AG20443 (cell line): Measurements from ENCODE around the gene CASZ1.

Experiments
- DNase-seq: peaks from one replicate; pipeline ENCODE4 v3.0.0; 2012; ENCODE audit warnings: low spot score, mixed read lengths

CASZ1 gene

DNA sequence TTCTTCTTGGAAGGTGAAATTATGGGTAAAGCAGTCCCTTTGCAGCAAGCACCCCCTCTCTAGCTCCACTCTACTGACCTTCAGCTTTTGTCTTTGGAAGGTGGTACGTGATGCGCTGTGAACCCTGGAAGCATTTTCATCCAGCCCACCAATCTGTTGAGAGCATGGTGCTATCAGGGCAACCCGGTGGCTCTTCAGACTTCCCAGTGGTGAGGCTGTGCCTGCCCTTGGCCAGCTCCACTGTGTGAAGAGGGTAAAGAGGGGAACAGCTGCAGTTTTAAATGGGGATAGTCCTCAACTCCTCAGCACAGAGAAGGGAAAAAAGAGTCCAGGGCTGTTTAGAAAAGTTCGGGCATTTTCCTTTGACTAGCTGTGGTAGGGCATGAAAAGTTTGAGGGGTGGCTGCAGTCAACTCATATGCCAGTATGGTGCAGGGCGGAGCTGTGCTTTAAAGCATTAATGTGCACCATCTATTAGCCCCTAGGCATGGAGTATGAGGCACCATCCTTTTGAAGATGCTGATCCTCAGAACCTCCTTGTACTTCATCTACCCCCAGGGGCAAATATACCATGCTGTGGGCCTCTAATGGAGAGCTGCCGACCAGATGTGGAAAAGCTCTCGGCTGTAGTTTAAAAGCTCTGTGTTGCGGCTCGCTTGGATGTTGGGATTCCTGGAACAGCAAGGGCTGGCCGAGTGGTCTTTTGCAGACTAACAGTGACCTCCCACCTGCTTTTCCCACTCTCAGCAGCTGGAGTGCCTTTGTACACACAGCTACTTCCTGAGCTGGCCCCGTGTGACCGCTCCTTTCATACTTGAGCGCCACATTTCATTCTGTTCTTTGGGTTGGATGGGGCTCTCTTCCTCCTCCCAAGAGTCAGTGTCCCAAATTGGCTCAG, 198.7 kb downstream of the CASZ1 start:
- no peak for DNase-seq

DNA sequence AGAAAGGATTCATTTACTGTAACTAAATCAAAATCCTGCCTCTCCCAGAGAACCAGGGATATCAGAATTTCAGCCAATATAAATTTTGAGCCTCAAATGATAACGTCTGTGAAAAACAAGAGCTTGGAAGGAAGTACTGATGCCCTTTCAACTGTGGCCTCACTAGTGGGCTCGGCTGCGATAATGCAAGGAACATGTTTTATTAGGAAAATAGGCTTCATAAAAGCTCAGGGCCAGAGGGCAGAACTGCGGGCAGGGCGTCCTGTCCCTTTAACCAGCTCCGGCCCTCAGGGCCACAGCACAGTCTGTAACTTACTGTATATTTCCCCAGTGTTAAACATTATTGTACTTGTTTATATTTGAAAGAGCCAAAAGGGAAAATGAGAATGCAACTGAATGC, 199.7 kb downstream of the CASZ1 start:
- no peak for DNase-seq

DNA sequence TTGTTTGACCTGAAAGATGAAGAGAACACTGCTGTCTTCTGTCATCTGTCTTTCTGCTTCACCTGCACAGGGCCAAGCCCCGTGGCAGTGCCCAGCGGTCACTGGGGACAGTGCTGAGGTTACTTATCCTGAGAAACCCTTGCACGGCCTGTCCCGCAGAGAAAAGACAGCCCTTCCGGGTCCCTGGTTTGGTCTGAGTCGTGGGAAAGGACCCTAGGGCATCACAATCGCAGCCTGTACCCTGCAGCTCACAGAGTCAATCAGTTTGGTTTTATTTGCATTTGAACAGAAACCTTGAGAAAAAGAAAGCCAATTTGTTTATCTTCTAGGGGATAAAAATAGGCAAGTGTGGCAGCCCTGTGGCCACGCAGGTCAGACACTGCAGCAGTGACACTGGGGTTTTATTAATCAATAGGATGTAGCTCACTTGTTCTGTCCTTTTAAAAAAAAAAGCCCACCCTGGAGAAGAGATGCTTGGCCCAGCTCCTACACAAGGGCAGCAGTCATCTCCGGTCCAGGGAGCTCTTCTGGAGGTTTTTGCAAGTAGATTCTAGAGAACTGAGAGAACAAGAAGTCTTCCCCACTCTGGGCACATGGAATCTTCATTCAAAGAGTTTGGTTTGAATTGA, 201.7 kb downstream of the CASZ1 start:
- DNase-seq = no peak

DNA sequence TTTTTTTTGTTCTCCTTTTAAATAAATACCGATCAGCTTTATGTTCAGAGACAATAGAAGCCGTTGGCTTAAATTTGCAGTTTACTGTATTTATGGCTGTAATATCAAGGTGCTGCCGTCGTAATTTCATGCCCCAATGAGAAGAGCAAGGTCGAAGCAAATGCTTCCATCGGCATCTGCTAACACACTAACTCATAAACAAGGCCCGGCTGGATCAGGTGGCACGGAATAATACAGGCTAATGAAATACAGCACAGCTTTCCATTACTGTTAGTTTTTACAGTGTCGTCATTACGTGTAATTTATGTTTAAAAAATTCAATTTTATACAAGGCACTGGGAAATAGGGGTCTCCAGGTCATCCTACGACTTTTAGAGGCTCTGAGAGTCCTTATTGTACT, 202.7 kb downstream of the CASZ1 start:
- no peak for DNase-seq

DNA sequence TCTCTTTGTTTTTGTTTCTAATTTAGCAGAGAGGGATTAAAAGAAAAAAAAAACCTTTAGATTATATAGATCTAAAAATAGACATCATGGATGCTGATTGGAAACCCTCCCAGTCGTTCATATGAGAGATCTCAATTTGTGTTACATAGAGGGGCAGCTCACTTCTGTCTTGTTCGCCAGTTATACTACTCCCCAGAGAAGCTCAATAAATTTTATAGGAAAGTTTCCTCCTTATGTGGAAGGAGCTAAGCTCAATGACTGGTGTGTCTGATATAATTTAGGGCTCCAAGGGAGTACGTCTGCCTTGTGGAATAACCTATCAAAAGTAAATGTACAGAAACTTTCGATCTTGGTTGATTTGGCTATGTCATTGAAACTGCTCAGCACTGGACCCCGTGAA, 204.1 kb downstream of the CASZ1 start:
- no peak for DNase-seq

DNA sequence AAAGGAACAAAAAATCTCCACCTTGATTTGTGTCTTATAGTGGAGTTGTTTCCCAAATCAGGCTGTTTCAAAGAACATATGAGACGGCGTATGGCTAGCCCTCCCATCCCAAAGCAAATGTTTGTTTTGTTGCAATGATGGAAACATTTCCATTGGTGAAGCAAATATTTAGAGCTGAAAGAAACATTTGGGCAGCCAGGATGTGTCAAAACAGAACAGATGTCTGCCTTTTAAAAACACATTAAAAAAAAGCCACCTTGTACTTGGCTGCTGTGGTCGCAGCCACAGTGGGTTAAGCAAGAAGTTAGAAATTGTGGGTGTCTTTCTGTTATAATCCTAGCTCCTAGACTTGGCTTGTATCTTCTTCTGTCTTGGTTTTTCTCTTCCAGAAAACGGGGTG, 205.4 kb downstream of the CASZ1 start:
- DNase-seq = no peak

DNA sequence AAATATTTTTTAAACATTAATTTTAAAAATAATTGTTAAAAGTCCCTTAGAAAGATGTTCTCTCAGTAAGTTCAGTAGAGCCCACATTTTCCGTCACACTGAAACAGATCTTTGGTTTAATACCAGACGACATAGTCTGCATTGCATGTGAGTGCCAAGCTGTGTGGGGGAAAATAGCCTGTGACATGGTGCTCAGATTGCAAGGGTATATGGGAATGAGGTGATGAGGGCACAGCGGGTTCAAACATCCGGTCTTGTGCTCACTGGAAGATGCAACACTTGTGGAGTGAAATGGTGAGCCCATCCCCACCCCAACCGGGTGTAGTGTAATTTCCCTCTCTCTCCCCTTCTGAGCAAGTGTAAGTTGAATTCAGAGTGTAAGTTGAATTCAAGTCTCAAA, 207.4 kb downstream of the CASZ1 start:
- no peak for DNase-seq

DNA sequence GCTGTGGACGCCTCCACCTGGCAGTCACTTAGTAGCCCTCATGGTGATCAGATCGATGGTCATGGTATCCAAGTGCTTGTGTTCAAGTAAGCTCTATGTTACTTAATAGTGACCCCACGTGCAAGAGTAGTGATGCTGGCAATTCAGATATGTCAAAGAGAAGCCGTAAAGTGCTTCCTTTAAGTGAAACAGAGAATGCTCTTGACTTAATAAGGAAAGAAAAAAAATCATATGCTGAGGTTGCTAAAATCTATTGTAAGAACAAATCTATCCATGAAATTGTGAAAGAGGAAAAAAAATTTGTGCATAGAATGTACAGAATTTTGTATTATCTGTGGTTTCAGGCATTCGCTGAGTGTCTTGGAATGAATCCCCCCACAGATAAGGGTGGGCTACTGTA, 207.8 kb downstream of the CASZ1 start:
- no peak for DNase-seq
